HG03175 (cell line): ENCODE results near the gene RAB11FIP3.
A peak's percentile ranks its signal among the peaks of the same experiment; 100 is the strongest.

Experiments used
- ATAC-seq: cut with Tn5 transposase; IDR thresholded peaks from one replicate; pipeline ENCODE4 v1.9.1; 2021; ENCODE audit warnings: mild to moderate bottlenecking, moderate library complexity; ENCODE audit not compliant: unreplicated experiment

RAB11FIP3 gene

DNA sequence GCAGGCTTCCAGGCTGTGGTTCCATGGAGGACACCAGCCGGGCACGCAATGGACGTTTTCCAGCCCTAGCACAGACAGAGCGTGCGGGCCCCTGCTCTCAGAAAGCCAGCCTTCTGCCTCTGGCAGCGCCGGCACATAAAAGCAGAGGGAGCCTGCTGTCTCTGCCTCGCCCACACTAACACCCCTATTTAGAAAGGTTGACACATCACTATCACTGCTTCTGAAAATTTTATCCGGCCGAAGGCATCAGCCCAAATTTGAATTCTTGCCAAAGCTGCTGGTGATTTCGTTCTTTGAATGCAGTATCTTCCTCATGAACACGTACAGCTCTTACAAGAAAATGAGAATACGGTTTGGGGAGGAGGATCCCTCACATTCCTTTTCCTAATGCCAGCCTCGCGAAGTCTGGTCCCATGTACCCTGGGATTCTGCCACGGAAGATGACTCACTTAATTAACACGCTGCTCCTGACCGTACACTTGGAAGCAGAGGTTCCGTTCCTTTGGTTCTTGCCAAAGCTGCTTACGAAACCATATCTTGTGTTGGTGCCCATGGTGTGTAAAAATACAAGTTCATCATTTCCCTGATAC is 1.3 kb upstream of the RAB11FIP3 start:
- no peak for ATAC-seq

DNA sequence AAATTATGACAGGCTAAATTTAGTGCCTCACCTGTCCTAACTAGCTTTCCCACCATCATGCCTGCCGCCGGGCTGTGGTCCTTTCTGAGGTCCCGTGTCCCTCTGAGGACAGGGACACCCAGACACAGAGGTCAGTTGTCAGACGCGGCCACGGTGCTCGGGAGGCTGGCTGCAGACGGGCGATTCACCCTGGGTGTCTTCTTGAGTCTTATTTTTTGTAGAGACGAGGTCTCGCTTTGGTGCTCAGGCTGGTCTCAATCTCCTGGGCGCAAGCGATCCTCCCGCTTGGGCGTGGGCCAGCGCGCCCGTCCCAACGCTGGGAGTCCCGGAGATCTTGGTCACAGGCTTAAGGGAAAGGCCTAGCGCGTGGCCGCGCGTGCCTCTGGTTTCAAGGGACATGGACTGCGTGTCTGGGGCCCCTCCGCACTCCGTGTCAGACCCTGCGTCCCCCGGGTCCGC is 797 bp upstream of the RAB11FIP3 start:
- ATAC-seq, result no peak

DNA sequence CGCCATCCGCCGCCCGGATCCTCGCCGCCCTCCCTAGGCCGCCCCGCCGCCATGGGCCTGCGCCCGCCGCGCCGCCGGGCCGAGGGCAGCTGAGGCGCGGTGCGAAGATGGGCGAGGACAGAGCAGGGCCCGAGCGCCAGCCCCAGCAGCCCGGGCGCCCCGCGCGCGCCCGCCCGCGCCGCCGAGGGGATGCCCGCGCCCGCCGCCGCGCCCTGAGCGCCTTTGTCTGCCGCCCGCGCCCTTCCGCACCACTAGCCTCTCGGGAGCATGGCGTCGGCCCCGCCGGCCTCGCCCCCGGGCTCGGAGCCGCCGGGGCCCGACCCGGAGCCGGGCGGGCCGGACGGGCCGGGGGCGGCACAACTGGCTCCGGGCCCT is 278 bp downstream of the RAB11FIP3 start:
- ATAC-seq, result peak; percentile 32

DNA sequence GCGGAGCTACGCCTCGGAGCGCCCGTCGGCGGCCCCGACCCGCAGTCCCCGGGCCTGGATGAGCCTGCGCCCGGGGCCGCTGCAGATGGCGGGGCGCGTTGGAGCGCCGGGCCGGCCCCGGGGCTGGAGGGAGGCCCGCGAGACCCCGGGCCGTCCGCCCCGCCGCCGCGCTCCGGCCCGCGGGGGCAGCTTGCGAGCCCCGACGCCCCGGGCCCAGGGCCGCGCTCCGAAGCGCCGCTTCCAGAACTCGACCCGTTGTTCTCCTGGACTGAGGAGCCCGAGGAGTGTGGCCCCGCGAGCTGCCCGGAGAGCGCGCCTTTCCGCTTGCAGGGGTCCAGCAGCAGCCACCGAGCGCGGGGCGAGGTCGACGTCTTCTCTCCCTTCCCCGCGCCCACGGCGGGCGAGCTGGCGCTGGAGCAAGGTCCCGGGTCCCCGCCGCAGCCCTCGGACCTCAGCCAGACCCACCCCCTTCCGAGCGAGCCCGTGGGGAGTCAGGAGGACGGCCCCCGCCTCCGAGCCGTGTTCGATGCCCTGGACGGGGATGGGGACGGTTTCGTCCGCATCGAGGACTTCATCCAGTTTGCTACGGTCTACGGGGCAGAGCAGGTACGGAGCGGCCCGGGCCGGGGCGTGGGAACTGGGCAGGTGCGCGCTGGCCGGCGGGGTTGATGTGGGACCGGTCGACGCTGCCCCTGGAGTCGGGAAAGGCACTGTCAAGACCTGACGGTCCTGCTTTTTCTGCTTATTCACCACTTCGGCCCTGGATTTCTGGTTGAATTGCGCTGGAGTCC is 861 bp downstream of the RAB11FIP3 start:
- no peak for ATAC-seq

DNA sequence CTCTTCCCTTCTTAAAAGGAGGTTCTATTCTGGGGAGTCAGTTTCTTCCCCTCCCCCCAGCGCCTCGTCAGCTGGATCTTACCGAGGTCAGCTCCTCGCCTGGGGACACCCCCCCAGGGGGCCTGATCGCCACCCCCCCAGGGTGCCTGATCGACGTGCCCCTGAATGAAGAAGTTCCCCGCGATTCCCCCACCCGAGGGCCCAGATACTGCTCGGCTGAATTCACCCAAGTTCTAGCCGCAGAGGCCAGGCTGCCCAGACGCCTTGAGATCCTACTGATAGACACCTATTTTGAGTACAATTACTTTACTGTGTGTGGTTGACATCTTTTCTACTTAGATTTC is 1.4 kb downstream of the RAB11FIP3 start:
- ATAC-seq, result no peak

DNA sequence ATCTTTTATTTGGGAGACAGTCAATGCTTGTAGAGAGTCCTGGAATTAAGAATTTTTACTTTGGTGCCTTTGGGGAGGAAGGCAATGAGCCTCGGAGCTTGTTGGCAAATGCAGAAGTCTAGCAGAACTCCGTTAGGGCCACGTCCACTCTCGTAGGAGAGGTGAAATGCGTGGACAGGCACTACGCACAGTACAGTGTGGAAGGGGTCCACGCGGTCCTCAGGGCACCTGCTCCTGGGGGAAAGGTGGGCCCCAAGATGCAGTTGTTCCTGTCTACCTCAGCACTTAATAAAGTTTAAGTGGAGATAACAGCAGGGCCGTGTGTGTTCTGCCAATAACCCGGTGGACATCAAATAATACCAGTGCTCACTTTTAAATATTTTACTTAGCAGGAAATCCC is 1.8 kb downstream of the RAB11FIP3 start:
- ATAC-seq, result no peak

DNA sequence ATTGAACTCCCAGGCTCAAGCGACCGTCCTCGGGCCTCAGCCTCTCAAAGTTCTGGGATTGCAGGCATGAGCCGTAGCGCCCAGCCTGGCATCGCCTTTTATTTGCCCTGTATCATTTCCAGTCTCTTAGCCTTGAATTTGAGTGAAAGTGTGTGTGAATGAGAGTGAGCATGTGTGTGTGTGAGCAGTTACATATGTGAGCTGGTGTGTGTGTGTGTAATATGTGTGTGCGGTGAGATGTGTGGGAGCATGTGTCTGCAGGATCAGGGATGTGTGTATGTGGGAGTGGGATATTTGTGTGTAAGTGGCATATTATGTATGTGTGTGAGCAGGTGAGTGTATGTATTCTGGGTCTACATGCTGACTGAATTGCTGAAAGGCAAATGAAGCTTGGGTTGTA is 5.5 kb downstream of the RAB11FIP3 start:
- ATAC-seq, result no peak

DNA sequence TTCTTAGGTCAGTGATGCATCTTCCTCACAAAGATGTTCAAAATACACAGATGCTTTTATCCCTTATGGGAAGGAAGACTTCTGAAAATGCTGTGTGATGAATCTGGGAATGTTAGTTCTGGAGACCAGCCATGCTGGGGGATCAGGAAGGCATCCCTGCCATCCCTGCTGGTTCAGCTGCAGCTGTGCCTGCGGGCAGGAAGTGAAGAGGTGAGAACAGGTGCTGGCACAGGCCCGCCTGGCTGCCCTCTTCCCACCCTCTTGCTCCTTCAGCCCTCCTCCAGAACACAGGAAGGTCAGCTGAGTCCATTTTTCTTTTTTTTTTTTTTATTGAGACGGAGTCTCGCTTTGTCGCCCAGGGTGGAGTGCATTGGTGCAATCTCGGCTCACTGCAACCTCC is 15.2 kb downstream of the RAB11FIP3 start:
- ATAC-seq, result no peak

DNA sequence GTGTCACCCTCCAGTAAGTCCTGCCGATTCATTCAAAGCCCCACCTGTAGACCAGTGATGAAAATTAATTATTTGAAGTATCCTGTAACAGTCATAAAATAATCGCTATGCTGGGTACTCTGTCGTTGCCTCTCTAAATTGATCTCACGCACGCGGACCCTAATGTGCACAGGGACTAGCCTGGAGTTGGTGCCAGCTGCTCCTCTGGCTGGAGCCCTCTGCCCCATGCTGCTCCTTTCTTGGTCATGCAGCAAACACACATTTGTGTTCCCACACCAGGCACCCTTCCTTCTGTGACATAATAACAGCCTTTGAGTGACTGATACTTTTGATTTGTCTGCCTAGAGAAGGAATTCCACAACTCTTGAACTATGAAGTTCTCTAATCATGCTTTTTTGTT is 16.0 kb downstream of the RAB11FIP3 start:
- ATAC-seq, result no peak

DNA sequence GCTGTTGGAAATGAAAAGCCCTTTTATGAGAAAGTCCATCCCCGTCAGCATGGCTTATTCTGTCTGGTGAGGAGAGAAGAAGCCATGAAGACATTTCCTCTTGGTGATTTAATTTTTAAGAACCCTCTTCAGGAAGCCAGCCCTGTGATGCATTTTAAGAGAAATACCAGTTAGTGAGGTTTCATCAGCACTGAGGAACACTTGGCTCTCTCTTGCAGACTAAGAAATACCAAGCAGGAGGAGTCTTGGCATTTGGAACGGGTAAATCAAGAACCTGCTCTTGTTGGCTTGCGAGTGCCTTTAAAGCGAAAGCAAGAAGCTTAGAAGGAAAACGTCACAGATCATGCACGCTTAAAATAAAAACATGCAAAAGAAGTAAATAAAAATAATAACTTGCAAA is 17.5 kb downstream of the RAB11FIP3 start:
- ATAC-seq, result no peak

DNA sequence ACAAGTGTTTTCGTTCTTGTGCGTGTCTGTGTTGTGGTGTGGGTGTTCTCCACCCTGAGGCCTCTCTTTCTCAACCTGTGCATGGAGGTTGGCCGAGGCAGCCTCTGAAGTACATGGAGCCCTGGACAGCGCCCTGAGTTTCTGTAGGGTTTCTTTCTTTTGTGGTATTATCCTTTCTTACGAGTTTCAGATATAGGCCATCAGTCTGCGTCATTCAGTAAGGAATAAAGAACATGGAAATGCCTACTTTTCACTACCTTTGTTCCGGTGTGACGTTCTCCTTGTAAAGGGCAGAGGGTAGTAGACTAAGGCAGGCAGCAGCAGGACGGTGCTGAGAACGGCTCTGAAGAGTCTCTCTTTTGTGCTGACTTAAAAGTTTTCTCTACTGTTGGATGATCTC is 18.6 kb downstream of the RAB11FIP3 start:
- ATAC-seq, result no peak

DNA sequence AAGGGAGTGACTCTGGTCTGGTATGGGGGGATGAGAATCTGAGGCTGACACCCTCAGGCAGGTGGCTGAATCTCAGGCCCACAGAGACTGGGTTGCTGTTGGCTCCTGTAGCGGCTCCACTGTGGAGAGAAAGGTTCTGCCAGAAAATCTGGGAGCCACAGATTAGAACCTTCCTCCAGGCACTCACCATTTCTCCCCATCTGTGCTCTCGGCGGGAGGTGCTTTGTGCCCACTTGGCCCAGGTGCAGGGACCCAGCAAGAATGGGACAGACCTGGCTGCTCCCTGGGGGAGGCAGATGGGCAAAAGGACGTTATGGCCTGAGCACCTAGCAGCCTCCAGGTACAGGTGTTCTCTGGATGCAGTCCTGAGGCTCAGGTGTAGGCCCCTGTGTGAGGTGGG is 20.1 kb downstream of the RAB11FIP3 start:
- no peak for ATAC-seq

DNA sequence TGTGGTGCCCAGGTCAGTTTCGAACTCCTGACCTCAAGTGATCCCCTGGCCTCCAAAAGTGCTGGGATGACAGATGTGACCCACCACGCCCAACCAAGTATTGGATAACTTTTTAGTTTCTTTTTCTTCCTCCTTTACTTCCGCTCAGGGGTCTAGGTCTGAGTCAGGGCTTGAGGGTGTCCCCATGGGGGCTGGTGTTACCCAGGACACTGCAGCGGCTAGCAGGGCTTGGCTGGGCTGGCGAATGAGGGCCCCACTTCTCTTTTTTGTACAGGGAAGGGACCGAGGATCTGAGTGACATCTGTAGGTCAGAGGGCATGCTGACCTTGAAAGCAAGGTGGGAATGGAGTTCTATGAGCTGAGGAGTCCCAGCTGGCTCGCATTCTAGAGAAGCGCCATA is 24.9 kb downstream of the RAB11FIP3 start:
- ATAC-seq, result no peak

DNA sequence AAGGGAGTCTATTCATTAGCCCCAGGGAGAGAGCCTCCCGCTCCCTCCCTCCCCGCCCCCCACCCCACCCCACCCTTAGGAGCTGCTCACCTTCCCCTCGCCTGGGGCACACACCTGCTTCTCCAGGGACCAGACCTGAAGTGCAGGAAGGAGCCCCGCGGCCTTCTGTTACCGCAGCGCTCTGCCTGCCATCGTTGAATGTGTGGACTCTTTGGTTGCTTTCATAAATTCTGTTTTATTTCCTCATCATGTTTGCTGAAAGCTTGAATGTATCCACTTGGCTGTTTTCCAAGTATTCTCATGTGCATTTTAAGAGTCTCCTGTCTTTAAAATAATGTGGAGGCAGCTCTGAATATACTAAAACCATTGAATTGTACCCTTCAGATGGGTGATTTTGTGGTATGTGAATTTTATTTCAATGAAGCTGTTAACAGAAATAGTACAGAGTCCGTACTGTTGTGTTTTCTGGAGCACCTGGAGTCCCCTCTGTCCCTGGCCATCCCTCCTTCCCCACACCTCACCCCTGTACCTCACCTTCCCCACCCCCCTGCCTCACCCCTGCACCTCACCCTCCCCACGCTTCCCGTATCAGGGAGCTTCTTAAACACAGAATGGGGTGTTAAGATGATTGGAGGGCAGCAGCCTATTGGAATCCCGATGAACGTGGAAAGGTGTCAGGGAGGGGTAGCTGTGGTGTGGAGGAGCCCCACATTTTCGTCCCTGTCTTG is 25.5 kb downstream of the RAB11FIP3 start:
- no peak for ATAC-seq

DNA sequence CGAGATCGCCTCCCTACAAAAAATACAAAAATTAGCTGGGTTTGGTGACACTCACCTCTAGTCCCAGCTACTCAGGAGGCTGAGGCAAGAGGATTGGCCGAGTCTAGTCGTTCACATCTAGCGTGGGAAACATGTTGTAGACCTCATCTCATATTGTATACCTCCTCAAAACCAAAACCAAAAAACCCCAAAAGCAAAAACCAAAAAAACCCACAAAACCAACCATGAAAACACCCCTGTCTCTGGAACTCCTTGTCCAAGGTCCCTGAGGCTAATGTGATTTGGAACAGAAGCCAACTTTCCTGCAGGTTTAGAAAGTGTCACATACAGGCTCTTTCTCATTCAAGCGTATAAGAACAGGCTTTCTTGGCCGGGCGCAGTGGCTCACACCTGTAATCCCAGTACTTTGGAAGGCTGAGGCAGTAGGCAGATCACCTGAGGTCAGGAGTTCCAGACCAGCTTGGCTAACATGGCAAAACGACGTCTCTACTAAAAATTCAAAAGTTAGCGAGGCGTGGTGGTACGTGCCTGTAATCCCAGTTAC is 29.0 kb downstream of the RAB11FIP3 start:
- no peak for ATAC-seq

DNA sequence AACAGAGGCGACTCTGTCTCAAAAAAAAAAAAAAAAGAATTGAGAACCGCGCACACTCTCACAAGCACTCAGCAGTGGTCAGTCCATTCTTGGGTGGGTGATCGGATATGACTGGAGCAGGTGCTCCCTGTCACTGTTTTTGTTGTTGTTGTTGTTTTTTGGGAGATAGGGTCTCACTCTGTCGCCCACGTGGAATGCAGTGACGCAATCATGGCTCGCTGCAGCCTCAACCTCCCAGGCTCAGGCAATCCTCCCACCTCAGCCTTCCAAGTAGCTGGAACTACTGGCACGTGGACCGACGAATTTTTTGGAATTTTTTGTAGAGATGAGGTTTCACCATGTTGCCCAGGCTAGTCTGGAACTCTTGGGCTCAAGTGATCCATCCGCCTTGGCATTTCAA is 30.0 kb downstream of the RAB11FIP3 start:
- no peak for ATAC-seq

DNA sequence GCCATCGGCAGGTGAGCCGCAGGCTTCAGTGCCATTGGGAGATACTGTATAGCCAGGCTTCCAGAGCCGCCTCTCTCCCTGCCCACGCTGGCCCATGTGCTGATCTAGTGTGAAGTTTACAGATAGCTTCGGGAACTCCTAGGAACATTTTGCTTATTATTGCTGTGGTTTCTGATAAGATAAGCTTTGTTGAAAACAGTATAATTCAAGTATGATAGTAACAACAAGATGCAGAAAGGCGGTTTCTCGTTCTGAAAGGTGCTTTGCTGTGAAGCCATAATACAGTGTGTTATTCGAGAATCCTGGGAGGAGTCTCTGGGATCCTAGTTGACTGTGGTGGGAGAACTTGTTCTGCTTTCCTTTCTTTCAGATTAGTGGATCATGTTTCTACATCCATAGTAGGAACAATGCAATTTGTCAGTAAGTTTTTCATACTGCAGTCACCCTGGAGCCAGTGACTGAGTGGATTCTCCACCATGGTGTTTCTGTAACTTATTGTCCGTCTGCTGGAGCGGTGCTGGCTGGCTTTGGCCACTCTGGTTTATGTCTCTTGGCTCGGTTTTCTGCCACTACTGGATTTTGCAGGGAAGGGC is 31.5 kb downstream of the RAB11FIP3 start:
- no peak for ATAC-seq

DNA sequence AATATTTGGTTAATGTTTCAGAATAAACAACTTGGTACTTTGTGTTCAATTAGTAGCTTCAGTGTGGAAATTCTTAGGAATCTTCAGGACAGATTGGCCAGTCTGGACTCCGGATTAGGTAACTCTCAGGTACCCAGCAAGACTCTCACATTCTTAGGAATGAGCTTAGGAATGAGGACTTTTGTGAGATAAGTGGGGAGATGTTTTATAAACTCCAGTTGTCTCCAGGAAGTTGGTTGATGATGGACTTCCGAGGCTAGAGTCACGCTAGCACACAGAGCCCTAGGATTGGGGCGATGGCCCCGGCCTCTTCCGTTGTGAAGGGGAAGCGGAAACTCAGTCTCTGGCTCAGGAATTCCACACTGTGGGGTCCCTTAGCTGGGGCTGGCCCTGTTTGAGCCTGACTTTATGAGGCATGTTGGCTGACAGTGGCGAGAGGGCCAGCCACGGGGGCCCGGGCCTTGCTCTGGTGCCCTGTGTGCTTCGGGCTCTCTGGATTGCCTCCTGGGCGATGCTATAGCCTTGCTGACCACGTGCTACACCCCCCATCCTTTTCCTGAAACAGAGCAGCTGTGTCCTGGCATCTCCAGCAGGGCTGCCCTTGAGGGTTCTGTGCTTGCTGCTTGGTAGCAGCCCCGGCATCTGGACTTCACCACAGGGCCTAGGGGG is 32.4 kb downstream of the RAB11FIP3 start:
- no peak for ATAC-seq

DNA sequence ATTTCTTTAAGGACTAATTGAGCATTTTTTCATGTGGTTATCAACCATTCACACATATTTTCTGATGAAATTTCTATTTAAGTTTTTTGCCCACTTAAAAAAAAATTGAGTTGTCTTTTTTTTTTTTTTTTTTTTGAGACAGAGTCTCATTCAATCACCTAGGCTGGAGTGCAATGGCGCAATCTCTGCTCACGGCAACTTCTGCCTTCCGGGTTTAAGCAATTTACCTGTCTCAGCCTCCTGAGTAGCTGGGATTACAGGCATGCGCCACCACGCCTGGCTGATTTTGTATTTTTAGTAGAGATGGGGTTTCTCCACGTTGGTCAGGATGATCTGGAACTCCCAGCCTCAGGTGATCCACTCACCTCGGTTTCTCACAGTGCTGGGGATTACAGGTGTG is 34.3 kb downstream of the RAB11FIP3 start:
- ATAC-seq, result no peak

DNA sequence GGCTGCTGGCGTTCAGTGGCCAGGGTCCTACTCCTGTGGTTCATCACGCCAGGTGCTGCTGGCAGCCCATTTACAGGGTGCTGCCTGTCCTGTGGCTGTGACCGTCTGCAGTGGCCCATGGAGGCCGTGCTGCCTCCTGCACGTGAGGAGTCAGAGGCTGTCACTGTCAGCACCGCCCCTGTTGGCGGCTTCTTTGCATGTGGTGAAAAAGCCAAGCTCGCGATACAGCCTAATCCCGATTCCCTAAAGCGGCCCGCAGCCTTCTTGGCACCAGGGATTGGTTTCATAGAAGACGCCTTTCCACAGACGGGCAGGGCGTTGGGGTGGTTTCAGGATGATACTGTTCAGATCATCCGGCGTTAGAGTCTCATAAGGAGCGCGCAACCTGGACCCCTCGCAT is 35.3 kb downstream of the RAB11FIP3 start:
- ATAC-seq, result no peak

DNA sequence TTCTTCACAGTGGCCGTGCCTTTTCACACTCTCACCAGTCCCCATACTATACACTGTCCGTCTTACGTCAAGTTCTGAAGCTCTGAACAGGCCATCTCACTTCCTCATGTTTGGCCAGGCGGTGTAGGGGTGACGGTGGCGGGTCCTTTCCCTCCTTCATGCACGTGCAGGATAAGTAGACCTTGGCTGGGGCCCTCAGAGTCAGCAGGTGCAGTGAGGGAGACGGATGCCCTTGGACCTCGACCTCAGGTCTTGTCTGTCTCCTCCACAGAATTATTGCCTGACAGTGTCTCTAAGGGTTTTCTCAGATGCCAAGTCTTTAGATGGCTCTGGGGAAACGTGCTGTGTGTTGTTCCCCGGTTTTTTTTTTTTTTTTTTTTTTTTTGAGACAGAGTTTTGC is 37.6 kb downstream of the RAB11FIP3 start:
- no peak for ATAC-seq
